HepG2 (cell line): Measurements from ENCODE around the gene LCE7A. TPM values are rescaled to one million over a fixed set of nuclear protein-coding genes. Genes with fewer than 3 reads are reported as not detected.

Source experiments
- ATAC-seq: fragments of 200-7000 bp; cut with Tn5 transposase; 3 replicates; pipeline ENCODE4 v1.9.1; 2020; ENCODE audit warnings: mild to moderate bottlenecking, moderate library complexity
- BruUV-seq: library from RNA; stranded (reverse); fragments of 400-500 nt; replicated peaks from 2 replicates; lab custom pipeline; 2021; lab: Mats Ljungman, UMichigan
- CTCF ChIA-PET: fragments of 300-600 bp; formaldehyde crosslinking; extraction: SDS; loops from one replicate; lab custom pipeline; 2021; ENCODE audit warnings: low total read pairs, inconsistent platforms, low intra/inter-chr PET ratio; lab: Yijun Ruan, JAX
- POLR2A ChIA-PET: fragments of 350-600 bp; sonication (Branson Sonifier 250); formaldehyde crosslinking; loops from one replicate; lab custom pipeline; 2020; ENCODE audit warnings: antibody characterized with exemption, inconsistent platforms; lab: Yijun Ruan, JAX
- DNase-seq: peaks from one replicate; pipeline ENCODE4 v3.0.0-alpha.2; 2015; ENCODE audit warnings: low spot score
- FAIRE-seq: peaks from 3 replicates; lab custom pipeline; 2011; peaks lifted over from hg19 to GRCh38; lab: Jason Lieb, UNC
- H2AFZ ChIP-seq: one replicate; pipeline ENCODE4 v1.6.1; 2011; ENCODE audit warnings: low read length, inconsistent platforms
- H3K27ac ChIP-seq: fragments of 300-600 bp; 3 replicates; pipeline ENCODE4 v1.8.0; 2011; ENCODE audit warnings: mixed run types, mild to moderate bottlenecking, mixed read lengths, low read length, inconsistent platforms; ENCODE audit not compliant: insufficient read depth; ENCODE audit errors: extremely low read length
- H3K27me3 ChIP-seq, 2 experiments: fragments of 200-600 bp in 1 of 2; 2 replicates in 1 of 2; 3 replicates in 1 of 2; pipeline versions ENCODE4 v1.6.0 to v1.8.0; 2011; ENCODE audit warnings: low read length in 2 of 2, mild to moderate bottlenecking in 2 of 2, moderate library complexity in 2 of 2, inconsistent platforms in 1 of 2; ENCODE audit not compliant: insufficient read depth in 2 of 2, control insufficient read depth in 1 of 2
- H3K36me3 ChIP-seq, 2 experiments: fragments of 200-600 bp in 1 of 2; replicated peaks in 1 of 2; 2 replicates in 1 of 2; 3 replicates in 1 of 2; pipeline versions ENCODE4 v1.5.1 to v1.8.0; 2011; ENCODE audit warnings: low read length in 2 of 2, inconsistent platforms in 1 of 2; ENCODE audit not compliant: insufficient read depth in 2 of 2, control insufficient read depth in 1 of 2
- H3K4me1 ChIP-seq: 2 replicates; pipeline ENCODE4 v1.5.1; 2012; ENCODE audit warnings: low read length, inconsistent platforms; ENCODE audit not compliant: insufficient read depth
- H3K4me2 ChIP-seq: 2 replicates; pipeline ENCODE4 v1.6.0; 2011; ENCODE audit warnings: low read depth, low read length, inconsistent platforms
- H3K4me3 ChIP-seq, 3 experiments: fragments of 200-600 bp in 1 of 3; sonication (generic), shearing (Covaris generic) in 1 of 3; replicated peaks in 1 of 3; 2 replicates each; pipeline ENCODE4 v1.5.1; 2011 to 2016; ENCODE audit warnings: low read length in 3 of 3, inconsistent platforms in 2 of 3, low read depth in 2 of 3, mild to moderate bottlenecking in 2 of 3, control low read depth in 1 of 3, mixed read lengths in 1 of 3; ENCODE audit not compliant: insufficient read depth in 1 of 3
- H3K79me2 ChIP-seq: one replicate; pipeline ENCODE4 v1.6.1; 2011; ENCODE audit warnings: low read length, inconsistent platforms; ENCODE audit not compliant: insufficient read depth
- H3K9ac ChIP-seq: 2 replicates; pipeline ENCODE4 v1.6.0; 2011; ENCODE audit warnings: mild to moderate bottlenecking, low read depth, low read length, inconsistent platforms; ENCODE audit not compliant: insufficient read depth
- H3K9me3 ChIP-seq: 2 replicates; pipeline ENCODE4 v1.5.1; 2012; ENCODE audit warnings: mild to moderate bottlenecking, low read length
- H4K20me1 ChIP-seq: 2 replicates; pipeline ENCODE4 v1.6.0; 2011; ENCODE audit warnings: inconsistent platforms, mild to moderate bottlenecking, low read length, moderate library complexity; ENCODE audit not compliant: insufficient read depth
- CTCF ChIP-seq: sonication (generic); formaldehyde crosslinking; IDR thresholded peaks from 2 replicates; pipeline ENCODE4 v1.5.0; 2020; ENCODE audit warnings: mild to moderate bottlenecking, missing genetic modification reagents, moderate library complexity
- JUNB ChIP-seq: sonication (generic); formaldehyde crosslinking; IDR thresholded peaks from 2 replicates; pipeline ENCODE4 v1.8.0; 2022; ENCODE audit warnings: missing genetic modification reagents, mild to moderate bottlenecking, borderline replicate concordance
- SMC3 ChIP-seq: IDR thresholded peaks from 2 replicates; pipeline ENCODE4 v1.6.1; 2011; ENCODE audit warnings: low read length, improper control_type of control experiment
- STAG1 ChIP-seq: sonication (generic); formaldehyde crosslinking; IDR thresholded peaks from 2 replicates; pipeline ENCODE4 v1.4.0; 2020; ENCODE audit warnings: missing genetic modification reagents
- WGBS: methylation state at CpG from one replicate; pipeline ENCODE4 v1.1.6; 2017; ENCODE audit warnings: low lambda C conversion rate; 5-methylcytosine and 5-hydroxymethylcytosine counted together
- in situ Hi-C: cut with HindIII; loops from 2 replicates; pipeline ENCODE4 v1.10.0; 2017; ENCODE audit warnings: low pct_unique_long_range_greater_than_20kb; ENCODE audit not compliant: extremely low pct_ligation_motif_present
- intact Hi-C: fragments of 100-400 bp; cut with micrococcal nuclease; formaldehyde crosslinking; loops from one replicate; pipeline ENCODE4 v1.10.0; 2022; ENCODE audit not compliant: unreplicated experiment
- polyA plus RNA-seq, 8 experiments: library from polyadenylated mRNA; depleted of rRNA in 3 of 8; stranded (reverse) in 7 of 8; unstranded in 1 of 8; fragments of >200 nt; fragmentation: Illumina TruSeq in 4 of 8; extraction: Trizol in 4 of 8; gene quantifications; 2 replicates each; pipeline versions ENCODE4 v1.2.1 to v1.2.3, GENCODE V29; 2011 to 2016; ENCODE audit warnings: low read depth in 4 of 8, missing spikeins in 1 of 8, mixed read lengths in 1 of 8; ENCODE audit not compliant: insufficient read depth in 1 of 8
- total RNA-seq, 5 experiments: library from RNA; depleted of rRNA; stranded (reverse); fragments of >200 nt; fragmentation: Illumina TruSeq; extraction: Trizol; gene quantifications; 2 replicates each; pipeline ENCODE4 v1.2.3, GENCODE V29; 2016; ENCODE audit warnings: low read depth in 1 of 5

The LCE7A gene
- total and polyA plus RNA-seq, 2 of the 13 experiments (the other 11 are each of a cell fraction or from before 2014, with no cell fraction given) = not detected

DNA sequence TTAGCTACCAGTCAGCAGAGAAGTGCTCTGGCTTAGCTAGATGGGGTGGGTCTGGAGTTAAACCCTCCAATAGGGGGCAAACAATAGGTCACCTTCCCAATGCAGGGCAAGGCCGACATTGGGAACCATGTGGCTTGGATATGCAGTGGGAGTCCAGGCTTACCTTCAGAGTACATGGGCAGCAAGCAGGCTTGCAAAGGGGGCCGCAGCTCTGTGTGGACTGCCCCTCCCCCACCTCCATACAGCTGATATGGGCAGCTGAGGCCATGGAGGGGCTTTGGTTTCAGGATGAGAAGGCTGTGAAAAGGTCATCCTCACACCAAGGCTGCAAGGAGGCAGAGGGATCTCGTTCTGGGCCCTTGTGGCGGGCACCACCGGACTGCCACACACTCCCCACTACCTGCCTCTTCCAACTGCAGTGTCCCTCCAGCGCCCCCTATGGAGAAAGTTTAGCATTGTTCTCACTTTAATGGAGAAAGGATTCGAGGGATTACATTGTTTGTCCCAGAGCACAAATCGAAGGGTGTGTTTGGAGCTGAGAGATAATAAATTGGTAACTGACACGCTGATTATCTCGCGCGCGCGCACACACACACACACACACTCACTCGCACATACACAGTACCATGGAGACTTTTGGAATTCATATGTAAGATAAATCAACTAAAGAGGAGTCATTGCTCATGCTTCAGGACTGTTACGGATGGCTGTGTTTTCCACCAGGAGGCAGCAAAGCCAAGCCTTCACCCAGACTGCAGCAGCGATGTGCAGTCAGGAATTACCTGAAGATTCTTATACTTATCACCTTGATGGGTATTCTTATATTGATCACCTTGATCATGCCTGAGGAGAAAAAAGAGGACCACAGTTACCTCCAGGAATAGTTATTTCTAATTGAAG is 11.3 kb downstream of the LCE7A start:
- no TSS peak for BruUV-seq
- Histone ChIP-seq H2AFZ (no peak overlapping the region), H3K36me3 (no peaks in the 10 kb centered on the region), H4K20me1 (no peaks in the 10 kb centered on the region), H3K4me1 (no peaks in the 10 kb centered on the region), H3K4me3 (no peak overlapping the region), H3K79me2 (no peaks in the 10 kb centered on the region), H3K4me2 (no peak overlapping the region), H3K9me3 (no peaks in the 10 kb centered on the region), H3K27ac (no peak overlapping the region), H3K9ac (no peak overlapping the region), H3K27me3 (no peaks in the 10 kb centered on the region)
- intact Hi-C loops = loop anchor here (1.0 kb wide), 1 partner anchor 55 kb away; no protein-coding TSS in a partner anchor
- peak; percentile 20 for DNase-seq
- ATAC-seq = peak; percentile 84
- WGBS = 26% methylated on average over 12 of the region's 17 CpGs
- no peak for FAIRE-seq
- POLR2A ChIA-PET = no interaction called here
- in situ Hi-C loops = loop anchor here (5.0 to 10.0 kb wide), 3 partner anchors 56 to 354 kb away; no protein-coding TSS in a partner anchor
- TF ChIP-seq JUNB (CRISPR knock-in tag) = no peak
- peak; percentile 49 for TF ChIP-seq STAG1
- peak; percentile 36; the same call in 1 of the 2 replicates for TF ChIP-seq SMC3
- peak; percentile 47 for TF ChIP-seq CTCF (CRISPR knock-in tag)
- CTCF ChIA-PET = interaction anchor here (1.2 to 1.7 kb wide), 4 partner anchors 55 to 352 kb away, joined by 4 to 12 read pairs (median 6); no protein-coding TSS in a partner anchor
